Fibroblast of pulmonary artery (primary cell): ENCODE data around the gene PXN.
A peak's percentile ranks its signal among the peaks of the same experiment; 100 is the strongest.
"Not testable (repeated sequence)": the region's sequence is repeated elsewhere in the genome, so short reads cannot be mapped to it uniquely, and the experiment has no call there.

Experiments used
- DNase-seq: peaks from one replicate; pipeline ENCODE4 v3.0.0-alpha.2; 2010; ENCODE audit warnings: low read depth
- H3K4me3 ChIP-seq: replicated peaks from 2 replicates; pipeline ENCODE4 v1.5.1; 2011; ENCODE audit warnings: low read depth, mild to moderate bottlenecking, control low read depth, low read length, moderate library complexity
- TF ChIP-seq, protein P1 (sequence below): IDR thresholded peaks from 2 replicates; pipeline ENCODE4 v1.5.1; 2011; ENCODE audit warnings: mild to moderate bottlenecking, control low read depth, low read length, inconsistent platforms; ENCODE audit errors: missing control alignments

PXN gene

DNA sequence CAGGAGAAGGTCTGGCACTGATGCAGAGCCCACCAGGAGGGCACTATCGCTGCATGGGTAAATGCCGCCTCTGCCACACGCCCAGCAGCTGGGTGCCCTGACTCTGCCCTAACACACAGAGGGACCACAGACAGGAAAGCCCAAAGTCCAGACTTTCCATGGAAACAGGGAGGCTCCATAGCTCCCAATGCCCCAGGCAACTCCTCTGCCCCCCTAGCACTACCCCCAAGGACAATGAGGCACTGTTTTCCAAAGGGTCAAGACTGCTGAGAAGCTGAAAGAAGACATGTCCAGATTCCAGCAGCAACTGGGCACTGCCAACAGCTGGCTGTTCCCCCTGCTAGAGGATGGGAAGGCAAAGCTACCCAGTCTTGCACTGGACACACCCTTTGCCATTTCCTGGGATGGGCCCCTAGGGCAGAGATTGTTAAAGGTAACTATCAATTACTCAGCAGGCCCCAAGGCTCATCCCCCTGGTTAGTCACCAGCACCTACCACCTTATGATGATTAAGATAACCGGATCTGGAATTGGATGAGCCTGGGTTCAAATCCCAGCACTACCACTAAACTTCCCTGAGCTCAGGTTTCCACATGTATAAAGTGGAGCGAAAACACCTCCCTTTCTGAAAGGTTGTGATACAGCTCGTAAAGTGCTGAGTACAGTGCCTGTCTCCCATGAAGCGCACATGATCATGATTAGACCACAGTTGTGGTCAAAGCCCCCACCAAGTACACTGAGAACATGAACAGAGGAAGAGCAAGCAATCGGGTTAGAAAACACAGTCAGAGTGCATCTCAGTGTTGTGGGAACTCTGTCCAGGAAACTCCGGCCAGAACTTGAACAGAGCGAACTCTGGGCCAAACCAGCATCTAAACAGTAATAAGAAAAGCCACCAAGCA is 3.3 kb downstream of the PXN start:
- H3K4me3 ChIP-seq, result peak overlapping the region; percentile 86
- TF ChIP-seq, protein P1, sequence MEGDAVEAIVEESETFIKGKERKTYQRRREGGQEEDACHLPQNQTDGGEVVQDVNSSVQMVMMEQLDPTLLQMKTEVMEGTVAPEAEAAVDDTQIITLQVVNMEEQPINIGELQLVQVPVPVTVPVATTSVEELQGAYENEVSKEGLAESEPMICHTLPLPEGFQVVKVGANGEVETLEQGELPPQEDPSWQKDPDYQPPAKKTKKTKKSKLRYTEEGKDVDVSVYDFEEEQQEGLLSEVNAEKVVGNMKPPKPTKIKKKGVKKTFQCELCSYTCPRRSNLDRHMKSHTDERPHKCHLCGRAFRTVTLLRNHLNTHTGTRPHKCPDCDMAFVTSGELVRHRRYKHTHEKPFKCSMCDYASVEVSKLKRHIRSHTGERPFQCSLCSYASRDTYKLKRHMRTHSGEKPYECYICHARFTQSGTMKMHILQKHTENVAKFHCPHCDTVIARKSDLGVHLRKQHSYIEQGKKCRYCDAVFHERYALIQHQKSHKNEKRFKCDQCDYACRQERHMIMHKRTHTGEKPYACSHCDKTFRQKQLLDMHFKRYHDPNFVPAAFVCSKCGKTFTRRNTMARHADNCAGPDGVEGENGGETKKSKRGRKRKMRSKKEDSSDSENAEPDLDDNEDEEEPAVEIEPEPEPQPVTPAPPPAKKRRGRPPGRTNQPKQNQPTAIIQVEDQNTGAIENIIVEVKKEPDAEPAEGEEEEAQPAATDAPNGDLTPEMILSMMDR, result no peak
- no peak for DNase-seq

DNA sequence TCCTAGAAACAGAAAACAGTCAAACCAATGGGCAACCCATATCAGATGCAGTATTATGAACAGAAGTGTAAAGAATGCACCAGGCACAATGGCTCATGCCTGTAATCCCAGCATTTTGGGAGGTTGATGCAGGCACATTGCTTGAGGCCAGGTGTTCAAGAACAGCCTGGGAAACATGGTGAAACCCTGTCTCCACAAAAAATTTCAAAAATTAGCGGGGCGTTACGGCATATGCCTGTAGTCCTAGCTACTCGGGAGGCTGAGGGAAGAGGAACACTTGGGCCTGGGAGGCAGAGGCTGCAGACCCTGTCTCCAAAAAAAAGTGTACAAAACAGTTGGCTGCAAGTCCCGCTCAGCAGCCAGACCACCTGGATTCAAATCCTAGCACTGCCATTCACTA is 4.9 kb downstream of the PXN start:
- no peak for DNase-seq
- TF ChIP-seq, protein P1, result no peak
- no peak overlapping the region for H3K4me3 ChIP-seq

DNA sequence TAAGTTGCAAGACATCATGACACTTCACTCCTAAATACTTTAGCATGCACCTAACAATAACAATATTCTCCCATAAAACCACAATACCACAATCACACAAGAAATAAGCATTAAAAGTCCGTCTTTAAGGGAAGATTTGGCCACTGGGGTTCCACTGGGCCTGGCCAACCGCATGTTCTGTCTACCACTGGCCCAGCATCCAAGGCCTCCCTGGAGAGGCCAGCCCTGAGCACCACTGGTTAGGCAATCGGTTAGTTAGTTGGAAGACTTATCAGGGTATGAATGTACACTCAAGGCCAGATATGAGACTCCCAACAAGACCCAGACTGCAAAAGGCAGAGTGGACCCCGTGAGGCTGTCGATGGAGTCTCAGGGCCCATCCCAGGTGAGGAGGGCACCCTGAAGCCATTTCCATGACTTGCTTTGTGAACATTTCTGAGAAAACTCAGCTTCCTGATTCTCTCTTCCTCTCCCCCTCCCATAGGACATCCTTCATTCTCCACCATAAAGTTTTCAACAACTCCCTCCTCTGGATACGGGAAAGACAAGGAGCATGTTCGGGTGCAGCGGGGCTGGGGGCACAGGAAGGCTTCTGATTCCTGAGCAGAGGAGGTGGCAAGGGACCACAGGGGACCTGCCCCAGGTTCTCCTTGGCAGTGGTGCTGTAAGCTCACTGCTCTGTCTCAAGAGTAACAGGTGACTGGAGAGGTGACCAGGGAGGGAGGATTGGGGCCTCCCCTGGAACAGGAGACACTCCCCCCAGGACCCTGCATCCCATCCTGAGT is 5.9 kb downstream of the PXN start:
- DNase-seq, result peak; percentile 52
- TF ChIP-seq, protein P1, result no peak
- no peak overlapping the region for H3K4me3 ChIP-seq

DNA sequence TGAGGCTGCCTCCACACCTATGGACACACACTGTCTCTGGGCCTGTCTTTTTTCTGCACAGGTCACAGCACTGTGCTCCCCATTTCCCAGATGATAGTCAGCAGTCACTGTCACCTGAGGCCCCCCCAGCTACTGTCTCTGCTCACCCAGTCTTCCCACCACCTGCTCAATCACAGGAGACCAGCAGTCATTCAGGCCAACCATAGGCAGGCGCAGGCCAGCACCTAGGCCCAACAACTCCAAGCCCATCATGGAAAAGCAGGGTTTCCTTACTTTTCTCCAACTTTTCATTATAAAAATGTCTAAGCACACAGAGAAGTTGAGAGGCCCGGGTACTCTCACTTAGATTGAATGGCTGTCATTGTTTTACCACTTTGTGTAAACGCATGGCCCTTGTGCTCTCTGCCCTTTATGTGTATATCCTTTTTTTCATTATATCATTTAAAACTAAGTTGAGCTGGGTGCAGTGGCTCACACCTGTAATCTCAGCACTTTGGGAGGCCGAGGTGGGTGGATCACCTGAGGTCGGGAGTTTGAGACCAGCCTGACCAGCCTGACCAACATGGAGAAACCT is 7.1 kb downstream of the PXN start:
- H3K4me3 ChIP-seq, result no peak overlapping the region
- DNase-seq, result no peak

DNA sequence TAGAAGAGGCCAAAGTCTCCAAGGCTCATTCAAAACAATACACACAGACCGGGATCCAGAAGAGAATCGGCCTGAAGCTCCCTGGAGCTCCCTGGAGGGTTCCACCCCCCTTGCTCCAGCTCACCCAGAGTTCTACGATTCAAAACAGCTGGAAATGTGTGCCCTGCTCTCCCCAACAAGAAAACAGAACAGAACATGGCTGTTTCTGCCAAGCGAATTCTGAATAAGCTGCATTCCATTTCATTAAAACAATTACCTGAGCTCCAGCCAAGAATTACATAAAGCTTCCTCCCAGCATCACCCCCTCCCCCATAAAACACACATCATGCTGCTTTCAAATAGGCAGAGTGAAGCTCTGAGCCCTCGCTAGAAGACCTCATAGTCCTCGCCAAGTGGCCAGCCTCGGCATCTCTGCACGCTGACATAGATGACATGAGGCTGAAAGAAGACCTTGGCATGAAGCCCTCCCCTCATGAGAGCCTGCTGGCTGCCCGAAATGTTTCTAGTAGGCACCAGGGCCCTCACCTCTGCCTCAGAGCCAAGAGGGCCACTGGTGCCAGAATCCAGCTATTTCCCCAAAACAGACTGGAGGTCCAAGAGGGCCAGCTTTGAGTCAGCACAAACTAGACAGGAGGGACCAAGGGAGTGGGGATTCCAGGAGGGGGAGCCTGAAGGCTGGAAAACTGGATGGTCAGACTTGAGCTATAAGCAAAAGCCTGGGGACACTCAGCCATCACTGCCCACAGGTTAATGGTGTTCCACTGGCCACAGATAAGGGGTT is 8.3 kb downstream of the PXN start:
- H3K4me3 ChIP-seq, result peak overlapping the region; percentile 17
- peak; percentile 98 for DNase-seq

More for the DNA sequence above, 7.1 kb downstream of the PXN start:
- TF ChIP-seq, protein P1, result no peak

DNA sequence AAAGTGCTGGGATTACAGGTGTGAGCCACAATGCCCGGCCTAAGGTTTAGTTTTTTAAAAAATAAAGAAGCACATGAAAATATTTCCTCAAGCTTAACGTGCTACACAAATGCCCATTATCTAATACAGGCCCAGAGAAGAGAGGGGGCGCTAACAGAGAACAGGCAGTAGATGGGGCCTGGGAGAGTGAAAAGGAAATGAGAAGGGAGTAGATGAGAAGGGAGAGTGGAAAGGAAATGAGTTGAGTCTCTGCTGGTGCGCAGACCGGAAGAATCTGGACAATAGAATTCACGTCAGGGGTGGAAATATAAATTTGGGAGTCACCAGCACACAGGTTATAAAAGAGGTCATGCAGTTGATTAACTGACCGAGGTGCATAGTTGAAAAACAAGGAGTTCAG is 10.7 kb downstream of the PXN start:
- peak; percentile 50 for DNase-seq
- no peak overlapping the region for H3K4me3 ChIP-seq
- TF ChIP-seq, protein P1, result peak; percentile 19

More for the DNA sequence above, 8.3 kb downstream of the PXN start:
- TF ChIP-seq, protein P1, result peak; percentile 2

DNA sequence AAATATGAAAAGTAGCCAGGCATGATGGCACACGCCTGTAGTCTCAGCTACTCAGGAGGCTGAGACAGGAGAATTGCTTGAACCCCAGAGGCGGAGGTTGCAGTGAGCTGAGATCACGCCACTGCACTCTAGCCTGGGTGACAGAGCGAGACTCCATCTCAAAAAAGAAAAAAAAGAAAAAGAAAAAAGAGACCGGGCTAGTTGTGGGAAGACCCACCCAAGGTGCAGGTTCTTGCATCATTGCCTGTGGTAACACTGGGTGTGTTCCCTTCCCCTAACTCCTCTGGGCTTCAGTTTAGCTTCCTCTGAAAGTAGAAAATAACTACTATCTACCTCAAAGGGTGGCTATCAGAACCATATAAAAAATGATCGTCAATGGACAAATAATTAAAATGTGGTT is 12.2 kb downstream of the PXN start:
- not testable (repeated sequence) for H3K4me3 ChIP-seq, DNase-seq
